ENCODE data around the gene FGD1. TPM values are rescaled to one million over a fixed set of nuclear protein-coding genes. Genes with fewer than 3 reads are reported as not detected.

Gene FGD1
- total and polyA plus RNA-seq, 4 experiments from 2014 or later, result 0.11 to 1.2 (median 0.80) TPM; not detected in 1

- no peaks in the 10 kb centered on the region for H3K9me3 Mint-ChIP-seq
- intact Hi-C loops (cut with micrococcal nuclease), result no loop called here
- H3K27me3 Mint-ChIP-seq, result no peaks in the 10 kb centered on the region
- no peak overlapping the region for H3K27ac Mint-ChIP-seq
- no peak overlapping the region for H3K4me3 ChIP-seq (ENCODE audit: low read length in 2 of 2)
- no peak for DNase-seq
- H3K36me3 ChIP-seq (ENCODE audit: insufficient read depth, low read length), result no peaks in the 10 kb centered on the region
- H3K27ac ChIP-seq (ENCODE audit: low read depth, low read length), result no peak overlapping the region
- no peaks in the 10 kb centered on the region for H3K27me3 ChIP-seq (ENCODE audit: insufficient read depth, low read length)
- no peaks in the 10 kb centered on the region for H3K36me3 Mint-ChIP-seq
- ChIA-PET POLR2A (ENCODE audit: partially characterized antibody) (no interaction called here), CTCF (ENCODE audit: partially characterized antibody) (interaction anchor here (0.7 kb wide), 1 partner anchor 587 kb away, joined by 3 read pairs; no protein-coding TSS in a partner anchor)
- H3K9me3 ChIP-seq (ENCODE audit: control insufficient read depth in 1 of 2, low read length in 2 of 2), result no peaks in the 10 kb centered on the region
- H3K4me1 Mint-ChIP-seq, result no peaks in the 10 kb centered on the region
- no peaks in the 10 kb centered on the region for H3K4me1 ChIP-seq (ENCODE audit: insufficient read depth, low read length)
- no peak overlapping the region for H3K4me3 Mint-ChIP-seq
Measured at GRCh38 chrX:54470054-54470760, 25.8 kb downstream of the FGD1 start.

DNA sequence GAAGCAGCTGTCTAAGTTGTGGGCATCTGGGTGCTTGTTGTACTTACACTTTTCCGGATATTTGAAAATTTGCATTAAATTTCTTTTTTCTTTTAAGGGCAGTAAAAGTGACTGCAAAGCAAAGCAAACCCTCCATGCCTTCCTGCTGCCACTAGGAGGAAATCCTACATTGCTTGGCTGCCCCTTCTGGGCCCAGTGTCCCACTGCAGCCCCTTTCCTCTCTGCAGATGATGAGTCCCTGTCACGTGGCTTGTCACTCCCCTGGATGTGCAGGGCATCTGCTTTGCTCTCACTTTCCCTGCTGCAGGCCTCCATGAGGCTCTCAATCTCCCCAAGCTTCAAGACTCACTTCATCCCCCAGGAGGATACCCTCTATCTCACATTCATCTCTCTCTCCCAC, 43.1 kb downstream of the FGD1 start:
- Histone ChIP-seq H3K36me3 (ENCODE audit: insufficient read depth, low read length) (no peaks in the 10 kb centered on the region), H3K4me3 (ENCODE audit: low read length in 2 of 2) (no peak overlapping the region), H3K27me3 (ENCODE audit: insufficient read depth, low read length) (no peaks in the 10 kb centered on the region), H3K9me3 (ENCODE audit: control insufficient read depth in 1 of 2, low read length in 2 of 2) (no peaks in the 10 kb centered on the region), H3K4me1 (ENCODE audit: insufficient read depth, low read length) (no peaks in the 10 kb centered on the region), H3K27ac (ENCODE audit: low read depth, low read length) (no peak overlapping the region)
- Mint-ChIP-seq H3K36me3 (peaks cover 2 to 4% of the 10 kb centered on the region in 2 donors), H3K4me1 (no peaks in the 10 kb centered on the region), H3K27me3 (no peaks in the 10 kb centered on the region), H3K4me3 (no peak overlapping the region), H3K27ac (peak overlapping the region in 1 of 7 donors; percentile 39), H3K9me3 (peaks cover 0 to 1% (median 0%) of the 10 kb centered on the region in 8 donors)
- ChIA-PET POLR2A (ENCODE audit: partially characterized antibody) (no interaction called here), CTCF (ENCODE audit: partially characterized antibody) (no interaction called here)
- DNase-seq, result no peak
- intact Hi-C loops (cut with micrococcal nuclease), result no loop called here

DNA sequence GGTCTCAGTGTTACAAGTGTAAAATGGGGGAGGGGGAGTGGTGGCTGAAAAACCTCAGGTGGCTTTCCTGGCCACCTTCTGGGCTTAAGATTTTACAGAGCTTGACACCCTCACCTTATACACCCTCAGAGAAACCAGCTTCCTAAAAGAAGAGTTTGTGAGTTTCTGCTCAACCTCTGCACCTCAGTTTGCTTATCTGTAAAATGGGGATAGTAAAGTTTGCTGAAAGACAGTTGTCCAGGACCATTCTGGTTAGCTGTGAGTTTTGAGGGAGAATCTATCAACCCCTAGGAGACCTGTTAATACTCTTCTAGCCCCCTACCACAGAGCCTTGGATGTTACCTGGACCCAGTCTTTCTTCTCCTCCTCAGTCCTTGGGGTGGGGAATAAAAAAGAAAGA, 46.1 kb downstream of the FGD1 start:
- POLR2A ChIA-PET (ENCODE audit: partially characterized antibody), result no interaction called here

DNA sequence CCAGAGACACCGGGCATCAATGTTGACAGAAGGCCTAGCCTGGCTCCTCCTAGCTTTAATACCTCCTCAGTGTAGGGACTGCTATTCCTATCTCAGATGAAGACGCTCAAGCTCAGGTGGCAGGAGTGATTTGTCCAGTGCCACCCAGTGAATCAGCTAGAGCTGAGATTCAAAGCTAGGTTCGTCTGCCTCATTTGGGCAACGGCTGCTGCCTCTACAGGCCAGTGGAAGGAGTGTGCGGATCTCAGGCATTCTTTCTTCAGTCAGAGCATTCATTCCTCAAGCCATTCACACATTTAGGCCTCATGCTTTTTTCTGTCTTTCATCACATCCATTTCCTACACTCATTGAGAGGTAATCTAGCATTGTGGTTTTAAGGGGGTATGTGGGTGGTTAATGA, 48.6 kb downstream of the FGD1 start:
- peaks cover 4 to 10% (median 5%) of the 10 kb centered on the region in 4 donors for H3K4me1 Mint-ChIP-seq
- peaks cover 0 to 1% (median 0%) of the 10 kb centered on the region in 8 donors for H3K9me3 Mint-ChIP-seq
- peaks cover 9 to 32% of the 10 kb centered on the region in 2 donors for H3K36me3 Mint-ChIP-seq
- DNase-seq, result peak in 1 of 5 donors; percentile 11
- H3K4me1 ChIP-seq (ENCODE audit: insufficient read depth, low read length), result peaks cover 3% of the 10 kb centered on the region
- H3K27me3 ChIP-seq (ENCODE audit: insufficient read depth, low read length), result no peaks in the 10 kb centered on the region
- intact Hi-C loops (cut with micrococcal nuclease), result loop anchor here (10.0 kb wide), 1 partner anchor 357 kb away; the partner anchor contains the start of gene MAGED2
- peaks cover 11% of the 10 kb centered on the region for H3K36me3 ChIP-seq (ENCODE audit: insufficient read depth, low read length)
- no peak overlapping the region for H3K4me3 Mint-ChIP-seq
- H3K27ac Mint-ChIP-seq, result no peak overlapping the region
- H3K4me3 ChIP-seq (ENCODE audit: low read length in 2 of 2), result no peak overlapping the region
- H3K9me3 ChIP-seq (ENCODE audit: control insufficient read depth in 1 of 2, low read length in 2 of 2), result no peaks in the 10 kb centered on the region
- H3K27ac ChIP-seq (ENCODE audit: low read depth, low read length), result no peak overlapping the region
- no peaks in the 10 kb centered on the region for H3K27me3 Mint-ChIP-seq
- POLR2A ChIA-PET (ENCODE audit: partially characterized antibody), result no interaction called here
- CTCF ChIA-PET (ENCODE audit: partially characterized antibody), result no interaction called here

More for the DNA sequence above, 46.1 kb downstream of the FGD1 start:
- Histone ChIP-seq H3K4me1 (ENCODE audit: insufficient read depth, low read length) (no peaks in the 10 kb centered on the region), H3K4me3 (ENCODE audit: low read length in 2 of 2) (no peak overlapping the region), H3K9me3 (ENCODE audit: control insufficient read depth in 1 of 2, low read length in 2 of 2) (no peaks in the 10 kb centered on the region), H3K36me3 (ENCODE audit: insufficient read depth, low read length) (no peaks in the 10 kb centered on the region), H3K27ac (ENCODE audit: low read depth, low read length) (no peak overlapping the region), H3K27me3 (ENCODE audit: insufficient read depth, low read length) (no peaks in the 10 kb centered on the region)
- Mint-ChIP-seq H3K9me3 (peaks cover 0 to 1% (median 0%) of the 10 kb centered on the region in 8 donors), H3K4me1 (peaks cover 0 to 1% (median 0%) of the 10 kb centered on the region in 4 donors), H3K27me3 (no peaks in the 10 kb centered on the region), H3K36me3 (peaks cover 4 to 12% of the 10 kb centered on the region in 2 donors), H3K27ac (no peak overlapping the region), H3K4me3 (no peak overlapping the region)
- CTCF ChIA-PET (ENCODE audit: partially characterized antibody), result no interaction called here
- intact Hi-C loops (cut with micrococcal nuclease), result loop anchor here (10.0 kb wide), 1 partner anchor 355 kb away; the partner anchor contains the start of gene MAGED2
- no peak for DNase-seq

DNA sequence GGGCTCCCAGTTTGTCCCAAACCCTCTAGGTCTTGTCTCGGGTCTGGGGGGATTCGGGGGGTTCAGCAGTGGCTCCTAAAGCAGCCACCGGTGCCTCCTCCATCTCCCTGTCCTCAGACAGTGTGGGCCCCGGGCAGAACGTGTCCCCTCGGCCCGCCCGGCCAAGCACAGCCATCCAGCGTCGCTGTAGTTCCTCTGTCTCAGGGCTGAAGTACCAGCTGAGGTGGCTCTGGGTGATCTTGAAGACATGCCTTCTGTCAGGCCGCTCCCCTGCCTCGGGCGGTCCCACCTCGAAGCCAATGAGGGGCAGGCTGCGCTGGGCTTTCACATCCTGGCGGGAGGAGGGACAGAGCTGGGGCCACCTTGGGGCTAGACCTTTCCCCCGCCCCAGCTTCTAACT, 50.0 kb downstream of the FGD1 start:
- H3K4me1 Mint-ChIP-seq, result peaks cover 11 to 23% (median 17%) of the 10 kb centered on the region in 4 donors
- Histone ChIP-seq H3K27me3 (ENCODE audit: insufficient read depth, low read length) (no peaks in the 10 kb centered on the region), H3K4me1 (ENCODE audit: insufficient read depth, low read length) (peaks cover 17% of the 10 kb centered on the region), H3K9me3 (ENCODE audit: control insufficient read depth in 1 of 2, low read length in 2 of 2) (no peaks in the 10 kb centered on the region), H3K36me3 (ENCODE audit: insufficient read depth, low read length) (peaks cover 11% of the 10 kb centered on the region), H3K4me3 (ENCODE audit: low read length in 2 of 2) (no peak overlapping the region), H3K27ac (ENCODE audit: low read depth, low read length) (no peak overlapping the region)
- no peaks in the 10 kb centered on the region for H3K27me3 Mint-ChIP-seq
- H3K27ac Mint-ChIP-seq, result no peak overlapping the region
- peaks cover 0 to under 1% (median 0%) of the 10 kb centered on the region in 8 donors for H3K9me3 Mint-ChIP-seq
- ChIA-PET POLR2A (ENCODE audit: partially characterized antibody) (no interaction called here), CTCF (ENCODE audit: partially characterized antibody) (no interaction called here)
- H3K4me3 Mint-ChIP-seq, result no peak overlapping the region
- no peak for DNase-seq
- peaks cover 9 to 41% of the 10 kb centered on the region in 2 donors for H3K36me3 Mint-ChIP-seq
- intact Hi-C loops (cut with micrococcal nuclease), result loop anchor here (10.0 kb wide), 1 partner anchor 359 kb away; the partner anchor contains the start of gene MAGED2

GRCh38 chrX:54444752-54445151, 51.3 kb downstream of the FGD1 start:
- H3K27ac Mint-ChIP-seq, result peak overlapping the region in 1 of 7 donors; percentile 13
- H3K4me3 Mint-ChIP-seq, result no peak overlapping the region
- Histone ChIP-seq H3K4me3 (ENCODE audit: low read length in 2 of 2) (no peak overlapping the region), H3K27me3 (ENCODE audit: insufficient read depth, low read length) (no peaks in the 10 kb centered on the region), H3K36me3 (ENCODE audit: insufficient read depth, low read length) (peaks cover 11% of the 10 kb centered on the region), H3K4me1 (ENCODE audit: insufficient read depth, low read length) (peaks cover 23% of the 10 kb centered on the region), H3K27ac (ENCODE audit: low read depth, low read length) (no peak overlapping the region), H3K9me3 (ENCODE audit: control insufficient read depth in 1 of 2, low read length in 2 of 2) (no peaks in the 10 kb centered on the region)
- intact Hi-C loops (cut with micrococcal nuclease), result loop anchor here (10.0 kb wide), 1 partner anchor 360 kb away; the partner anchor contains the start of gene MAGED2
- POLR2A ChIA-PET (ENCODE audit: partially characterized antibody), result no interaction called here
- DNase-seq, result no peak
- H3K4me1 Mint-ChIP-seq, result peaks cover 16 to 33% (median 24%) of the 10 kb centered on the region in 4 donors
- no peaks in the 10 kb centered on the region for H3K9me3 Mint-ChIP-seq
- CTCF ChIA-PET (ENCODE audit: partially characterized antibody), result no interaction called here
- no peaks in the 10 kb centered on the region for H3K27me3 Mint-ChIP-seq
- H3K36me3 Mint-ChIP-seq, result peaks cover 4 to 43% of the 10 kb centered on the region in 2 donors

- Histone ChIP-seq H3K4me1 (ENCODE audit: insufficient read depth, low read length) (peaks cover 26% of the 10 kb centered on the region), H3K9me3 (ENCODE audit: control insufficient read depth in 1 of 2, low read length in 2 of 2) (no peaks in the 10 kb centered on the region), H3K4me3 (ENCODE audit: low read length in 2 of 2) (no peak overlapping the region), H3K27ac (ENCODE audit: low read depth, low read length) (no peak overlapping the region), H3K27me3 (ENCODE audit: insufficient read depth, low read length) (no peaks in the 10 kb centered on the region), H3K36me3 (ENCODE audit: insufficient read depth, low read length) (peaks cover 11% of the 10 kb centered on the region)
- DNase-seq, result no peak
- Mint-ChIP-seq H3K4me3 (no peak overlapping the region), H3K27ac (no peak overlapping the region), H3K9me3 (no peaks in the 10 kb centered on the region), H3K4me1 (peaks cover 16 to 35% (median 25%) of the 10 kb centered on the region in 4 donors), H3K36me3 (peaks cover 4 to 43% of the 10 kb centered on the region in 2 donors), H3K27me3 (no peaks in the 10 kb centered on the region)
- ChIA-PET CTCF (ENCODE audit: partially characterized antibody) (no interaction called here), POLR2A (ENCODE audit: partially characterized antibody) (no interaction called here)
- intact Hi-C loops (cut with micrococcal nuclease), result loop anchor here (10.0 kb wide), 1 partner anchor 362 kb away; the partner anchor contains the start of gene MAGED2
Measured at GRCh38 chrX:54442790-54443189, 53.2 kb downstream of the FGD1 start.

All from CD4-positive, alpha-beta memory T cell (primary cell).